Gastroesophageal sphincter (tissue), 3 donors: ENCODE results near the gene GPATCH1.

ENCODE experiments used
- POLR2AphosphoS5 ChIP-seq: sonication (generic); formaldehyde crosslinking; IDR thresholded peaks from one replicate; pipeline ENCODE4 v1.6.1; 2017; ENCODE audit warnings: antibody characterized with exemption
- TF ChIP-seq, protein P1 (sequence below), 4 experiments: fragments of 200-600 bp in 2 of 4; fragments of 450-650 bp in 2 of 4; sonication (generic) in 1 of 4; IDR thresholded peaks; one replicate each; pipeline ENCODE4 v1.5.1; 2017 to 2019; ENCODE audit warnings: antibody characterized with exemption in 4 of 4, mild to moderate bottlenecking in 2 of 4, moderate library complexity in 2 of 4

- TF ChIP-seq, protein P1, sequence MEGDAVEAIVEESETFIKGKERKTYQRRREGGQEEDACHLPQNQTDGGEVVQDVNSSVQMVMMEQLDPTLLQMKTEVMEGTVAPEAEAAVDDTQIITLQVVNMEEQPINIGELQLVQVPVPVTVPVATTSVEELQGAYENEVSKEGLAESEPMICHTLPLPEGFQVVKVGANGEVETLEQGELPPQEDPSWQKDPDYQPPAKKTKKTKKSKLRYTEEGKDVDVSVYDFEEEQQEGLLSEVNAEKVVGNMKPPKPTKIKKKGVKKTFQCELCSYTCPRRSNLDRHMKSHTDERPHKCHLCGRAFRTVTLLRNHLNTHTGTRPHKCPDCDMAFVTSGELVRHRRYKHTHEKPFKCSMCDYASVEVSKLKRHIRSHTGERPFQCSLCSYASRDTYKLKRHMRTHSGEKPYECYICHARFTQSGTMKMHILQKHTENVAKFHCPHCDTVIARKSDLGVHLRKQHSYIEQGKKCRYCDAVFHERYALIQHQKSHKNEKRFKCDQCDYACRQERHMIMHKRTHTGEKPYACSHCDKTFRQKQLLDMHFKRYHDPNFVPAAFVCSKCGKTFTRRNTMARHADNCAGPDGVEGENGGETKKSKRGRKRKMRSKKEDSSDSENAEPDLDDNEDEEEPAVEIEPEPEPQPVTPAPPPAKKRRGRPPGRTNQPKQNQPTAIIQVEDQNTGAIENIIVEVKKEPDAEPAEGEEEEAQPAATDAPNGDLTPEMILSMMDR (IDR thresholded peaks at IDR 0.05), result no peak
- TF ChIP-seq POLR2AphosphoS5, result no peak
Observed at GRCh38 chr19:33047422-33047821, 33.6 kb upstream of the GPATCH1 start.
